Neutrophil (primary cell): ENCODE data around the gene HS3ST3A1.

Experiments used
- H3K27ac ChIP-seq: fragments of 200-600 bp; sonication (generic); 2 replicates; pipeline ENCODE4 v1.5.1; 2016; ENCODE audit warnings: mild to moderate bottlenecking, moderate library complexity
- H3K27me3 ChIP-seq: fragments of 200-600 bp; sonication (generic); 2 replicates; pipeline ENCODE4 v1.6.0; 2016; ENCODE audit warnings: mild to moderate bottlenecking
- H3K36me3 ChIP-seq: fragments of 200-600 bp; sonication (generic); 2 replicates; pipeline ENCODE4 v1.5.1; 2017
- H3K4me1 ChIP-seq, 2 experiments: fragments of 200-600 bp in 1 of 2; sonication (generic) in 1 of 2; 1 replicate in 1 of 2; 2 replicates in 1 of 2; pipeline versions ENCODE4 v1.5.1 to v1.6.1; 2013 to 2016; ENCODE audit warnings: low read depth in 1 of 2, low read length in 1 of 2, mild to moderate bottlenecking in 1 of 2, moderate library complexity in 1 of 2; ENCODE audit not compliant: control insufficient read depth in 1 of 2, insufficient read depth in 1 of 2
- H3K4me3 ChIP-seq, 2 experiments: fragments of 200-600 bp in 1 of 2; sonication (generic) in 1 of 2; 1 replicate in 1 of 2; 2 replicates in 1 of 2; pipeline ENCODE4 v1.5.1; 2013 to 2016; ENCODE audit warnings: low read depth in 1 of 2, low read length in 1 of 2, mild to moderate bottlenecking in 1 of 2, moderate library complexity in 1 of 2
- H3K9me3 ChIP-seq: fragments of 200-600 bp; sonication (generic); 2 replicates; pipeline ENCODE4 v1.5.1; 2016
- TF ChIP-seq, protein P1 (sequence below): fragments of 200-600 bp; sonication (generic); IDR thresholded peaks from 2 replicates; pipeline ENCODE4 v1.5.1; 2016; ENCODE audit warnings: antibody characterized with exemption

Gene HS3ST3A1

DNA sequence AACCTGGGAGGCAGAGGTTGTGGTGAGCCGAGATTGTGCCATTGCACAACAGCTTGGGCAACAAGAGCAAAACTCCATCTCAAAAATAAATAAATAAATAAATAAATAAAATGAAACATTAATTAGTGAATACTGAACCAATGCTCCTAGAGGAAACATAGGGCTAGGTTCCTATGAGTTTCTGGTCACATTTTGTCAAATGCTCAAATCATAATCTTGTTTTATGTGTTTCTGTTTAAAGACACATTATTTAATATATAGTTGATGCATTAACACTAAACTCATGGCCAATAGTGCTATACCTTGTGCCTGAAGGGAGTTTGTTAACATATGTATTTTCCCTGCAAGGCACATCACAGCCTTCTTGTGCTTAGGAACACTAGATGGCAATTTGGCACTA is 66.8 kb downstream of the HS3ST3A1 start:
- no peak overlapping the region for H3K27ac ChIP-seq
- no peaks in the 10 kb centered on the region for H3K36me3 ChIP-seq
- H3K9me3 ChIP-seq: no peaks in the 10 kb centered on the region
- no peak overlapping the region for H3K4me3 ChIP-seq
- H3K27me3 ChIP-seq: no peaks in the 10 kb centered on the region
- TF ChIP-seq, protein P1, sequence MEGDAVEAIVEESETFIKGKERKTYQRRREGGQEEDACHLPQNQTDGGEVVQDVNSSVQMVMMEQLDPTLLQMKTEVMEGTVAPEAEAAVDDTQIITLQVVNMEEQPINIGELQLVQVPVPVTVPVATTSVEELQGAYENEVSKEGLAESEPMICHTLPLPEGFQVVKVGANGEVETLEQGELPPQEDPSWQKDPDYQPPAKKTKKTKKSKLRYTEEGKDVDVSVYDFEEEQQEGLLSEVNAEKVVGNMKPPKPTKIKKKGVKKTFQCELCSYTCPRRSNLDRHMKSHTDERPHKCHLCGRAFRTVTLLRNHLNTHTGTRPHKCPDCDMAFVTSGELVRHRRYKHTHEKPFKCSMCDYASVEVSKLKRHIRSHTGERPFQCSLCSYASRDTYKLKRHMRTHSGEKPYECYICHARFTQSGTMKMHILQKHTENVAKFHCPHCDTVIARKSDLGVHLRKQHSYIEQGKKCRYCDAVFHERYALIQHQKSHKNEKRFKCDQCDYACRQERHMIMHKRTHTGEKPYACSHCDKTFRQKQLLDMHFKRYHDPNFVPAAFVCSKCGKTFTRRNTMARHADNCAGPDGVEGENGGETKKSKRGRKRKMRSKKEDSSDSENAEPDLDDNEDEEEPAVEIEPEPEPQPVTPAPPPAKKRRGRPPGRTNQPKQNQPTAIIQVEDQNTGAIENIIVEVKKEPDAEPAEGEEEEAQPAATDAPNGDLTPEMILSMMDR: no peak
- no peaks in the 10 kb centered on the region for H3K4me1 ChIP-seq

DNA sequence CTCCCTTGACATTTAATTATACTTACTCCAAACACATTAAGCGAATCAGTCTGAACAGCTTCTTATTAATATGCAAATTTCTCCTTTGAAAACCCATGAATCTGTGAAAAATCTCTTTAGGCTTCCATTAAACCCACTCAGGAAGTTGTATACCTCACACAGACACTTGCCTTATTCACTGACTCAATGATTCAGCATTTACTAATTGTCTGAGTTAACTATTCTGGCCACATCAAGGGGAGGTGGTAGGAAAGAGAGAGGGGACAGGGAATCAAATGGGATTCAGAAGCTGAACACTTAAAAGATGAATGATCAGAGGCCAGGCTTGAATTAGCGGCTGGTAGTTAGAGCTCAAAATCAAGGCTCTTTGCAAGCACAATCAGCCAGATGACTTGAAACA is 70.0 kb downstream of the HS3ST3A1 start:
- no peaks in the 10 kb centered on the region for H3K27me3 ChIP-seq
- no peak overlapping the region for H3K27ac ChIP-seq
- no peaks in the 10 kb centered on the region for H3K36me3 ChIP-seq
- no peaks in the 10 kb centered on the region for H3K9me3 ChIP-seq
- H3K4me3 ChIP-seq: no peak overlapping the region
- TF ChIP-seq, protein P1: no peak
- no peaks in the 10 kb centered on the region for H3K4me1 ChIP-seq

DNA sequence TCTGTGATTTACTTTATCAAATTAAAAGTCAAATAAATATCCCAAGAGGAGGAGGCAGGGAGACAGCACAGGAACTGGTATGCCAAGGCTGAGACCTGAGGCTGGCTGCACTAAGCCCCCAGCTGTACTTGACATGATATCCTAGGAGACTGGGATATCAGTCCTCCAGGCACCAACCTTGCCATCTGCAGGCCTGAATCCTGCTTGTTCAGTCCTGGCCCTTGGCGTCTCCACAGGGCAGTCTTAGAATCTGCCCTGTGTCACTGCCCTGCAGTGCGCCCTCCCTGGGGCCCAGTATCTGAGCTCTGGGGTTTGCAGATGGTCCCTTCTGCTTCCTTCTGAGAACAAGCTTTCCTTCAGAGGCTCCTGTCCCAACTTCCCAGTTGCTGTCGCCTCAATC is 75.9 kb downstream of the HS3ST3A1 start:
- Histone ChIP-seq H3K36me3 (no peaks in the 10 kb centered on the region), H3K4me1 (no peaks in the 10 kb centered on the region), H3K27me3 (no peaks in the 10 kb centered on the region), H3K9me3 (no peaks in the 10 kb centered on the region), H3K4me3 (no peak overlapping the region), H3K27ac (no peak overlapping the region)
- TF ChIP-seq, protein P1: no peak

DNA sequence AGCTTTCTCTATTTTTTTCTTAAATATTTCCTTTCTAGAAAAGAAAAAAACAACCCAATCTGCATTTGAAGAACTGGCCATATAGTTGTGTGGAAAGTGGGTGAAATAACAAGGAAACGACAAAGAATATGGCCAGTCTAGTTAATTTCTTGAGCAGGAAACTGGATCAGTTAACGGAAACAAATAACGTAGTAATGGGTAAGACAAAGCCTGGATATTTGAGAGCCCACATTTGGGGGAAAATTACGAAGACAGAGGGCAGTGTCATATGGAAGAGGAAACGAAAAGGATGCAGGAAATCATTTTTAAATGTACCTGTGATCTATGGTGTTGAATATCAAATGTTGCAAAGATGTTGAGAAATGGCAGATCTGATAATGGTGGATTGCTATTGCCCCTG is 78.6 kb downstream of the HS3ST3A1 start:
- Histone ChIP-seq H3K4me3 (no peak overlapping the region), H3K27ac (no peak overlapping the region)

DNA sequence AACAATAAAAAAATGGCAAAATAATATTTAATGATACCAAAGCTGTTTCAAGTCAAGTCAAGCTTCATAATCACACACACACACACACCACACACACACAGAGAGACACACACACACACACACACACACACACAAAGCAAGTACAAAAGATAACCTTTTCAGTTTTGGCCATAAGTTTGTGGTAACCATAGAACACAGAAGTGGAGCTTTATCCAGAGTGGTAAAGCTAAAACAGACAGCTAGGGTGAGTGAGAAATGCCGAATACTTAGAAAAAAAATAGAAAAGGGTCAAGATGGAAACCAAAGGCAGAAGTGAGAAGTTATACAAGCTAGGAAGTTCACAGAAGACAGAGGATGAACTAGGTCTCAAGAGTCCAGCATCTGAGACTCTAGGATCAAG is 79.0 kb downstream of the HS3ST3A1 start:
- Histone ChIP-seq H3K4me1 (no peaks in the 10 kb centered on the region), H3K27ac (no peak overlapping the region), H3K27me3 (no peaks in the 10 kb centered on the region), H3K36me3 (no peaks in the 10 kb centered on the region), H3K4me3 (no peak overlapping the region), H3K9me3 (no peaks in the 10 kb centered on the region)
- TF ChIP-seq, protein P1: no peak

More for the DNA sequence above, 78.6 kb downstream of the HS3ST3A1 start:
- no peaks in the 10 kb centered on the region for H3K9me3 ChIP-seq
- TF ChIP-seq, protein P1: no peak
- H3K27me3 ChIP-seq: no peaks in the 10 kb centered on the region
- H3K36me3 ChIP-seq: no peaks in the 10 kb centered on the region
- H3K4me1 ChIP-seq: no peaks in the 10 kb centered on the region

DNA sequence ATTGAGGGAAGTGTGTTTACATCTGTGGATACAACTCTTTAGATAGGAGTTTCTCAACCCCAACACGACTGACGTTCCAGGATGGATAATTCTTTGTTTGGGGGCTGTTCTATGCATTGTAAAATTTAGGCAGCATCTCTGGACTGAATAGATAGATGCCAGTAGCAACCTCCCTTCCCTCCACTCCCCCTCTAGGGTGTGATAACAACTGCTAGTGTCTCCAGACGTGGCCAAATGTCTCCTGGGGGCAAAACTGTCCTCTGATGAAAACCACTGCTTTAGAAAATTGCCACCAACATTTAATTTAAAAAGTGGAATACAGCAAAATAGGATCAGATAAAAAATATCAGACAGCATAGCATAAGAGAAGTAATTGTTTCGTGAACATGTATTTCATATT is 79.9 kb downstream of the HS3ST3A1 start:
- Histone ChIP-seq H3K9me3 (no peaks in the 10 kb centered on the region), H3K4me3 (no peak overlapping the region), H3K36me3 (no peaks in the 10 kb centered on the region), H3K4me1 (no peaks in the 10 kb centered on the region), H3K27ac (no peak overlapping the region), H3K27me3 (no peaks in the 10 kb centered on the region)
- TF ChIP-seq, protein P1: no peak
